Lower lobe of right lung (tissue), 2 donors: ENCODE results near the gene PLIN5. TPM values are rescaled to one million over a fixed set of nuclear protein-coding genes. Genes with fewer than 3 reads are reported as not detected.

Experiments
- ATAC-seq, 2 donors: fragments of 200-7000 bp; cut with Tn5 transposase; one replicate each; pipeline ENCODE4 v1.9.1; 2020 to 2022; ENCODE audit warnings: mild to moderate bottlenecking in 2 of 2, moderate library complexity in 2 of 2
- DNase-seq: peaks from one replicate; pipeline ENCODE4 v3.0.0-alpha.2; 2020
- H3K27ac ChIP-seq: fragments of 200-600 bp; one replicate; pipeline ENCODE4 v1.8.0; 2022
- H3K27me3 ChIP-seq: fragments of 200-600 bp; one replicate; pipeline ENCODE4 v1.8.0; 2022; ENCODE audit warnings: low read depth
- H3K36me3 ChIP-seq: fragments of 200-600 bp; one replicate; pipeline ENCODE4 v1.8.0; 2022; ENCODE audit warnings: mild to moderate bottlenecking
- H3K4me1 ChIP-seq: fragments of 200-600 bp; one replicate; pipeline ENCODE4 v1.8.0; 2022
- H3K4me3 ChIP-seq: fragments of 200-600 bp; one replicate; pipeline ENCODE4 v1.8.0; 2022; ENCODE audit warnings: mild to moderate bottlenecking
- H3K9me3 ChIP-seq: fragments of 200-600 bp; one replicate; pipeline ENCODE4 v1.8.0; 2022
- CTCF ChIP-seq: fragments of 200-600 bp; IDR thresholded peaks from one replicate; pipeline ENCODE4 v1.8.0; 2022; ENCODE audit warnings: antibody characterized with exemption, mild to moderate bottlenecking
- intact Hi-C: fragments of 100-400 bp; cut with DNase I; formaldehyde crosslinking; loops from one replicate; pipeline ENCODE4 v1.11.0; 2022
- total RNA-seq: library from RNA; stranded (reverse); fragmentation: NEBNext Ultra II Directional; extraction: Animal tissue kit (Norgen Biotek cat#: 25700); gene quantifications from one replicate; pipeline ENCODE4 v1.2.1, GENCODE V29; 2021
- donor health status: DM: no; HTN: yes; CAD: no; lungs with severe emphysema.

The PLIN5 gene
- total RNA-seq, 1 donor from 2014 or later, result 19.9 TPM

GRCh38 chr19:4519521-4520277 lies 15.3 kb downstream of the PLIN5 start:
- Histone ChIP-seq H3K27me3 (peaks cover 8% of the 10 kb centered on the region), H3K9me3 (no peaks in the 10 kb centered on the region), H3K36me3 (no peaks in the 10 kb centered on the region), H3K27ac (no peak overlapping the region), H3K4me1 (peaks cover 3% of the 10 kb centered on the region), H3K4me3 (no peak overlapping the region)
- no peak for DNase-seq
- no peak for ATAC-seq
- no peak for TF ChIP-seq CTCF
- intact Hi-C loops, result no loop called here

- intact Hi-C loops, result no loop called here
- ATAC-seq, result no peak
- H3K9me3 ChIP-seq, result no peaks in the 10 kb centered on the region
- peaks cover 3% of the 10 kb centered on the region for H3K4me1 ChIP-seq
- no peak for DNase-seq
- peaks cover 8% of the 10 kb centered on the region for H3K27me3 ChIP-seq
- H3K36me3 ChIP-seq, result no peaks in the 10 kb centered on the region
- no peak for TF ChIP-seq CTCF
- no peak overlapping the region for H3K27ac ChIP-seq
- no peak overlapping the region for H3K4me3 ChIP-seq
These were observed 15.9 kb downstream of the PLIN5 start for GRCh38 chr19:4519172-4519496.

GRCh38 chr19:4518345-4519171 lies 16.5 kb downstream of the PLIN5 start, which contains the start of gene PLIN4:
Gene PLIN4 (minus strand): TSS chr19:4518486. CDS start chr19:4518272, 214 bp downstream.
- Histone ChIP-seq H3K36me3 (no peaks in the 10 kb centered on the region), H3K4me1 (peaks cover 3% of the 10 kb centered on the region), H3K27me3 (peaks cover 8% of the 10 kb centered on the region), H3K9me3 (no peaks in the 10 kb centered on the region), H3K27ac (no peak within 1 kb of the TSS), H3K4me3 (no peak within 1 kb of the TSS)
- ATAC-seq, result peak; percentile 19 to 28
- intact Hi-C loops, result no loop called here
- no peak for DNase-seq
- TF ChIP-seq CTCF, result no peak

GRCh38 chr19:4517451-4518057 lies 17.5 kb downstream of the PLIN5 start:
- peaks cover 8% of the 10 kb centered on the region for H3K27me3 ChIP-seq
- H3K36me3 ChIP-seq, result no peaks in the 10 kb centered on the region
- H3K4me1 ChIP-seq, result peaks cover 3% of the 10 kb centered on the region
- H3K27ac ChIP-seq, result no peak overlapping the region
- intact Hi-C loops, result no loop called here
- no peak overlapping the region for H3K4me3 ChIP-seq
- ATAC-seq, result no peak
- no peaks in the 10 kb centered on the region for H3K9me3 ChIP-seq
- DNase-seq, result no peak
- no peak for TF ChIP-seq CTCF

GRCh38 chr19:4516939-4517300 lies 18.1 kb downstream of the PLIN5 start:
- Histone ChIP-seq H3K36me3 (no peaks in the 10 kb centered on the region), H3K27me3 (peaks cover 8% of the 10 kb centered on the region), H3K27ac (no peak overlapping the region), H3K4me3 (no peak overlapping the region), H3K4me1 (peaks cover 3% of the 10 kb centered on the region), H3K9me3 (no peaks in the 10 kb centered on the region)
- DNase-seq (no peak), ATAC-seq (no peak)
- TF ChIP-seq CTCF, result no peak
- intact Hi-C loops, result no loop called here
